ENCODE results near the gene PHYKPL.

Gene PHYKPL

GRCh38 chr5:178204935-178205748 lies 27.5 kb downstream of the PHYKPL start:
- Histone ChIP-seq H3K4me2 (ENCODE audit: insufficient read depth, low read length) (peak overlapping the region; percentile 83), H3K9ac (ENCODE audit: low read depth, low read length) (peak overlapping the region; percentile 99), H3K4me3 (ENCODE audit: low read depth in 1 of 2, low read length in 2 of 2) (peak overlapping the region; percentile 49 to 65), H3K36me3 (ENCODE audit: insufficient read depth, low read length) (peaks cover 49% of the 10 kb centered on the region), H3K27ac (ENCODE audit: low read length) (peak overlapping the region; percentile 89), H3K4me1 (ENCODE audit: insufficient read depth, low read length) (peaks cover 47% of the 10 kb centered on the region), H3K9me3 (ENCODE audit: insufficient read depth, low read length, severe bottlenecking) (no peaks in the 10 kb centered on the region), H4K20me1 (ENCODE audit: insufficient read depth, low read length) (peaks cover 51% of the 10 kb centered on the region), H3K27me3 (ENCODE audit: insufficient read depth, low read length, poor library complexity) (no peaks in the 10 kb centered on the region), H3K79me2 (ENCODE audit: insufficient read depth, low read length) (peaks cover 64% of the 10 kb centered on the region), H2AFZ (ENCODE audit: low read depth, low read length) (peak overlapping the region; percentile 62)
- TF ChIP-seq CTCF (IDR thresholded peaks at IDR 0.05; ENCODE audit: borderline replicate concordance, extremely low read depth, low read length, poor library complexity, severe bottlenecking) (peak; percentile 3), EZH2 (IDR thresholded peaks at IDR 0.05; ENCODE audit: borderline replicate concordance, low read depth, low read length, severe bottlenecking) (no peak)
- ATAC-seq (ENCODE audit: insufficient read depth, low read depth) (peak; percentile 68), DNase-seq (peak; percentile 85)

- no peaks in the 10 kb centered on the region for H3K27me3 ChIP-seq (ENCODE audit: insufficient read depth, low read length, poor library complexity)
- peaks cover 41% of the 10 kb centered on the region for H3K36me3 ChIP-seq (ENCODE audit: insufficient read depth, low read length)
- H2AFZ ChIP-seq (ENCODE audit: low read depth, low read length), result peak within 1 kb of the TSS; percentile 82
- peak; percentile 82 for ATAC-seq (ENCODE audit: insufficient read depth, low read depth)
- peaks cover 43% of the 10 kb centered on the region for H3K4me1 ChIP-seq (ENCODE audit: insufficient read depth, low read length)
- TF ChIP-seq CTCF (IDR thresholded peaks at IDR 0.05; ENCODE audit: borderline replicate concordance, extremely low read depth, low read length, poor library complexity, severe bottlenecking) (no peak), EZH2 (IDR thresholded peaks at IDR 0.05; ENCODE audit: borderline replicate concordance, low read depth, low read length, severe bottlenecking) (no peak)
- H3K9me3 ChIP-seq (ENCODE audit: insufficient read depth, low read length, severe bottlenecking), result no peaks in the 10 kb centered on the region
- H3K4me3 ChIP-seq (ENCODE audit: low read depth in 1 of 2, low read length in 2 of 2), result peak within 1 kb of the TSS; percentile 49 to 65
- peak within 1 kb of the TSS; percentile 99 for H3K9ac ChIP-seq (ENCODE audit: low read depth, low read length)
- peak; percentile 94 for DNase-seq
- peak within 1 kb of the TSS; percentile 83 for H3K4me2 ChIP-seq (ENCODE audit: insufficient read depth, low read length)
- peaks cover 56% of the 10 kb centered on the region for H3K79me2 ChIP-seq (ENCODE audit: insufficient read depth, low read length)
- H3K27ac ChIP-seq (ENCODE audit: low read length), result peak within 1 kb of the TSS; percentile 89
- H4K20me1 ChIP-seq (ENCODE audit: insufficient read depth, low read length), result peaks cover 43% of the 10 kb centered on the region
These were observed 28.2 kb downstream of the PHYKPL start, which contains the start of gene HNRNPAB for GRCh38 chr5:178204182-178204934. Gene HNRNPAB (plus strand): TSS chr5:178204533. CDS start chr5:178204838, 305 bp downstream.

GRCh38 chr5:178203670-178204181 lies 28.9 kb downstream of the PHYKPL start:
- Histone ChIP-seq H2AFZ (ENCODE audit: low read depth, low read length) (peak overlapping the region; percentile 82), H3K27me3 (ENCODE audit: insufficient read depth, low read length, poor library complexity) (no peaks in the 10 kb centered on the region), H3K4me2 (ENCODE audit: insufficient read depth, low read length) (peak overlapping the region; percentile 83), H3K4me3 (ENCODE audit: low read depth in 1 of 2, low read length in 2 of 2) (peak overlapping the region; percentile 49 to 65), H4K20me1 (ENCODE audit: insufficient read depth, low read length) (peaks cover 37% of the 10 kb centered on the region), H3K79me2 (ENCODE audit: insufficient read depth, low read length) (peaks cover 50% of the 10 kb centered on the region), H3K4me1 (ENCODE audit: insufficient read depth, low read length) (peaks cover 36% of the 10 kb centered on the region), H3K27ac (ENCODE audit: low read length) (peak overlapping the region; percentile 89), H3K36me3 (ENCODE audit: insufficient read depth, low read length) (peaks cover 34% of the 10 kb centered on the region), H3K9me3 (ENCODE audit: insufficient read depth, low read length, severe bottlenecking) (no peaks in the 10 kb centered on the region), H3K9ac (ENCODE audit: low read depth, low read length) (peak overlapping the region; percentile 99)
- TF ChIP-seq EZH2 (IDR thresholded peaks at IDR 0.05; ENCODE audit: borderline replicate concordance, low read depth, low read length, severe bottlenecking), result no peak
- no peak for TF ChIP-seq CTCF (IDR thresholded peaks at IDR 0.05; ENCODE audit: borderline replicate concordance, extremely low read depth, low read length, poor library complexity, severe bottlenecking)
- DNase-seq (no peak), ATAC-seq (ENCODE audit: insufficient read depth, low read depth) (peak; percentile 30)
